GM12875 (cell line): Measurements from ENCODE around the gene FAM174B.

ENCODE experiments used
- H3K4me3 ChIP-seq: one replicate; pipeline ENCODE4 v1.5.1; 2011; ENCODE audit warnings: low read depth, low read length, control low read depth
- CTCF ChIP-seq: IDR thresholded peaks from 2 replicates; pipeline ENCODE4 v1.5.1; 2011; ENCODE audit warnings: low read depth, mild to moderate bottlenecking, control low read depth, inconsistent platforms, low read length, moderate library complexity, borderline replicate concordance; ENCODE audit not compliant: insufficient read depth

The FAM174B gene

GRCh38 chr15:92650256-92650655 lies 5.3 kb downstream of the FAM174B start:
- no peak overlapping the region for H3K4me3 ChIP-seq
- no peak for TF ChIP-seq CTCF

DNA sequence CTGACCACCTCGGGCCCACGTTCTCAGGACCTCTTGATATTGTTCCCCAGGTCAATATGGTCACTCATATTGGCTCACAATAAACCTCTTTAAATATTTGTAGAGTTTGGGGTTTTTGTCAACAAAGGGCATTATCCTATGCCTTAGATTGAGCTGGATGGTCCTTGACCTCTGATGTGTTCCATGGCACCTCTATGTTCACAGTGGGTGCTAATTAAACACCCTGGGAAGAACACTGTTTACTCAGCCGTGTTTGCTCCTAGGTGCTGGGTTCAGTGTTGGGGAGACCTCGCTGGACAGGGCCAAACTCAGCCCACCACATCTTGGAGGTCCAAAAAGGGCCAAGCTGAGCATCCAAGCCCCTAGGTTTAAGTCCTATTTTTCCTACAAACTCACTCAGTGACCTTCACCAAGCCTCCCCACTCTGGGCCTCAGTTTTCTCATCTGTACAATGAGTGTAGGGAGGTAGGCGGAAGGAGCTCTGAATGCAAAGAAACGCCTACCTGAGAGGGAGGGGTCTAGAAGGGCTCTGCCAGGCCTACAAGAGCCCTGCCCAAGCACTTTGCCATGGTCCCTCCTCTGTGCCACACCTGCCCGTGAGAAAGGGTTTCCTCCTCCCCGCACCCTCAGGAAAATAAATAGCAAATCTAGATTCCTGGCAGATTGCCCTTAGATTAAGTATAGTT lies 7.2 kb downstream of the FAM174B start:
- no peak overlapping the region for H3K4me3 ChIP-seq

GRCh38 chr15:92647467-92648163 lies 8.0 kb downstream of the FAM174B start:
- TF ChIP-seq CTCF = no peak
- no peak overlapping the region for H3K4me3 ChIP-seq

More for the DNA sequence above, 7.2 kb downstream of the FAM174B start:
- no peak for TF ChIP-seq CTCF

- no peak for TF ChIP-seq CTCF
Observed at GRCh38 chr15:92646216-92646615, 9.4 kb downstream of the FAM174B start.

GRCh38 chr15:92645731-92646130 lies 9.8 kb downstream of the FAM174B start:
- no peak for TF ChIP-seq CTCF
- no peak overlapping the region for H3K4me3 ChIP-seq

More at GRCh38 chr15:92646216-92646615, 9.4 kb downstream of the FAM174B start:
- H3K4me3 ChIP-seq = no peak overlapping the region

- TF ChIP-seq CTCF = no peak
- H3K4me3 ChIP-seq = no peak overlapping the region
Observed at GRCh38 chr15:92645051-92645631, 10.4 kb downstream of the FAM174B start.
